CD4-positive, alpha-beta memory T cell (primary cell): ENCODE data around the gene CENPK. TPM values are rescaled to one million over a fixed set of nuclear protein-coding genes. Genes with fewer than 3 reads are reported as not detected.

Experiments
- CTCF ChIA-PET: fragments of 350-600 bp; sonication (Branson Sonifier 250); formaldehyde crosslinking; loops from one replicate; lab custom pipeline; 2021; ENCODE audit warnings: inconsistent platforms; ENCODE audit not compliant: partially characterized antibody; lab: Charles Lee
- POLR2A ChIA-PET: fragments of 350-600 bp; sonication (Branson Sonifier 250); formaldehyde crosslinking; loops from one replicate; lab custom pipeline; 2021; ENCODE audit not compliant: partially characterized antibody; lab: Charles Lee
- DNase-seq, 5 donors: peaks; one replicate each; pipeline versions ENCODE4 v3.0.0 to v3.0.0-alpha.2; 2020 to 2022; ENCODE audit warnings: mixed read lengths in 1 of 5
- H3K27ac ChIP-seq: one replicate; pipeline ENCODE4 v1.7.0; 2013; ENCODE audit warnings: low read depth, low read length
- H3K27me3 ChIP-seq: 2 replicates; pipeline ENCODE4 v1.7.0; 2013; ENCODE audit warnings: mild to moderate bottlenecking, low read length, moderate library complexity; ENCODE audit not compliant: insufficient read depth
- H3K36me3 ChIP-seq: 2 replicates; pipeline ENCODE4 v1.7.0; 2013; ENCODE audit warnings: mild to moderate bottlenecking, low read length, moderate library complexity; ENCODE audit not compliant: insufficient read depth
- H3K4me1 ChIP-seq: 2 replicates; pipeline ENCODE4 v1.7.0; 2013; ENCODE audit warnings: mild to moderate bottlenecking, low read length, moderate library complexity; ENCODE audit not compliant: insufficient read depth
- H3K4me3 ChIP-seq, 2 donors: one replicate each; pipeline ENCODE4 v1.7.0; 2013; ENCODE audit warnings: low read length in 2 of 2, mild to moderate bottlenecking in 1 of 2
- H3K9me3 ChIP-seq, 2 donors: one replicate each; pipeline ENCODE4 v1.7.0; 2013; ENCODE audit warnings: low read length in 2 of 2, control low read depth in 1 of 2; ENCODE audit not compliant: control insufficient read depth in 1 of 2
- H3K27ac Mint-ChIP-seq, 7 donors: one replicate each; pipeline ENCODE4 v1.8.0; 2020 to 2021; ENCODE audit warnings: mixed read lengths in 7 of 7, mild to moderate bottlenecking in 6 of 7, inconsistent platforms in 3 of 7, moderate library complexity in 3 of 7
- H3K27me3 Mint-ChIP-seq, 2 donors: one replicate each; pipeline ENCODE4 v1.8.0; 2020 to 2021; ENCODE audit warnings: mixed read lengths in 2 of 2
- H3K36me3 Mint-ChIP-seq, 2 donors: one replicate each; pipeline ENCODE4 v1.8.0; 2020 to 2021; ENCODE audit warnings: mixed read lengths in 2 of 2, inconsistent platforms in 1 of 2, mild to moderate bottlenecking in 1 of 2
- H3K4me1 Mint-ChIP-seq, 4 donors: one replicate each; pipeline ENCODE4 v1.8.0; 2020 to 2021; ENCODE audit warnings: mixed read lengths in 4 of 4, mild to moderate bottlenecking in 1 of 4
- H3K4me3 Mint-ChIP-seq, 8 donors: one replicate each; pipeline ENCODE4 v1.8.0; 2020 to 2021; ENCODE audit warnings: mixed read lengths in 8 of 8, mild to moderate bottlenecking in 7 of 8, moderate library complexity in 6 of 8, inconsistent platforms in 3 of 8
- H3K9me3 Mint-ChIP-seq, 8 donors: one replicate each; pipeline ENCODE4 v1.8.0; 2020 to 2021; ENCODE audit warnings: mixed read lengths in 8 of 8, mild to moderate bottlenecking in 5 of 8, inconsistent platforms in 3 of 8, moderate library complexity in 1 of 8
- intact Hi-C: fragments of 100-400 bp; cut with micrococcal nuclease; formaldehyde crosslinking; loops from one replicate; pipeline ENCODE4 v1.15.1; 2023
- polyA plus RNA-seq, 2 donors: library from polyadenylated mRNA; unstranded; fragments of 300-500 nt; fragmentation: Illumina TruSeq; gene quantifications; one replicate each; pipeline ENCODE4 v1.2.3, GENCODE V29; 2021
- total RNA-seq, 2 experiments: library from RNA; stranded (reverse); gene quantifications; one replicate each; pipeline ENCODE4 v1.2.3, GENCODE V29; 2021

CENPK gene
- total and polyA plus RNA-seq, 4 experiments from 2014 or later, result 6.7 to 30.7 (median 14.5) TPM

DNA sequence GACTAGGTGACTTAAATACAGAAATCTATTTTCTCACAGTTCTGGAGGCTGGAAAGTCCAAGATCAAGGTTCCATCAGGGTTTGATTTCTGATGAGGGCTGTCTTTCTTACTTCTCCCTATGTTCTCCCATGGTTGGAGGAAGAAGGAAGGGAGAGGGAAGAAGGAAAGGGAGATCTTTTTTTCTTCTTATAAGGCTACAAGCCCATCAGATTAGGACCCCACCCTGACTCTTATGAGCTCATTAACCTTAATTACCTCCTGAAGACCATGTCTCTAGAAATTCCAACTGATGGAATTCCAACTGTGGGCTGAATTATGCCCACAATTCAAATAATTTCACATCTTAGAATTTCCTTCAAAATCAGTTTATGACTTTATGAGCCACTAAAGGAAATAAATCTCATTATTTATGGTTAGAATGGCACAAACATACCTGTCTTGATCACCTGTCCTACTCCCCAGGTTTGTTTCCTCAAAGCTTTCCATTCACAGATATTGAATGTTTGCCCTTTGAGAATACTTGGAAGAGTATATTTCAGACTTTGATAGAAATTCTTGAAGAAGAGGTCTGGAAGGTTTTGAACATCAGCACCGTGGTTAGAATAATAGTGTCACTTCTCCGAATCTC, 7.7 kb upstream of the CENPK start:
- H3K36me3 Mint-ChIP-seq, result peaks cover 33 to 50% of the 10 kb centered on the region in 2 donors
- ChIA-PET POLR2A (interaction anchor here (1.2 kb wide), 1 partner anchor 8 kb away, joined by 3 read pairs; the partner anchor contains the start of genes CENPK and PPWD1), CTCF (no interaction called here)
- no peaks in the 10 kb centered on the region for H3K9me3 Mint-ChIP-seq
- H3K9me3 ChIP-seq, result no peaks in the 10 kb centered on the region
- intact Hi-C loops, result no loop called here
- no peak overlapping the region for H3K4me3 Mint-ChIP-seq
- H3K4me1 Mint-ChIP-seq, result peaks cover 34 to 45% (median 38%) of the 10 kb centered on the region in 4 donors
- H3K4me3 ChIP-seq, result no peak overlapping the region
- H3K4me1 ChIP-seq, result peaks cover 17% of the 10 kb centered on the region
- no peak for DNase-seq
- no peaks in the 10 kb centered on the region for H3K27me3 Mint-ChIP-seq
- H3K27ac ChIP-seq, result no peak overlapping the region
- no peak overlapping the region for H3K27ac Mint-ChIP-seq
- peaks cover 11% of the 10 kb centered on the region for H3K36me3 ChIP-seq
- H3K27me3 ChIP-seq, result no peaks in the 10 kb centered on the region

DNA sequence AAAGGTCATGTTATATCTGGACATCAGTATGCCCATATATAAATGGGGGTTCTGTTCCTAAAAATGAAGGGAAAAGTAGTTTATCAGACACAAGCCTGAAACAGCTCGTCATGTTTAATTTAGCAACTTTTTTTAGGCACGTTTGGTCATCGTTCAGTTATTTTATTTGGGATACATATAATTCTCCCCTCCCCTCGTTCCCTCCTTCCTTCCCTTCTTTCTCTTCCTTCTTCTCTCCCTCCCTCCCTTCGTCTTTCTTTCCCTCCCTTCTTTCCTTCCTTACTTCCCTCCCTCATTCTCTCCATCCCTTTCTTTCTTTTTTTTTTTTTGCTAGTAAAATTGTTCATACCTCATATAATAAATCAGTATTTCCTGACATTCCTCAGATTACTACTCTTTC, 3.5 kb upstream of the CENPK start:
- Histone ChIP-seq H3K9me3 (no peaks in the 10 kb centered on the region), H3K4me3 (no peak overlapping the region), H3K36me3 (peaks cover 11% of the 10 kb centered on the region), H3K27me3 (no peaks in the 10 kb centered on the region), H3K27ac (no peak overlapping the region), H3K4me1 (peaks cover 47% of the 10 kb centered on the region)
- H3K9me3 Mint-ChIP-seq, result no peaks in the 10 kb centered on the region
- no peak for DNase-seq
- H3K4me1 Mint-ChIP-seq, result peaks cover 31 to 57% (median 44%) of the 10 kb centered on the region in 4 donors
- CTCF ChIA-PET, result no interaction called here
- H3K4me3 Mint-ChIP-seq, result peak overlapping the region in 2 of 8 donors; percentile 31 to 48
- intact Hi-C loops, result no loop called here
- peak overlapping the region in 2 of 7 donors; percentile 38 to 75 for H3K27ac Mint-ChIP-seq
- POLR2A ChIA-PET, result interaction anchor here (0.6 kb wide), 1 partner anchor 32 kb away, joined by 4 read pairs; no protein-coding TSS in a partner anchor
- H3K27me3 Mint-ChIP-seq, result no peaks in the 10 kb centered on the region
- H3K36me3 Mint-ChIP-seq, result peaks cover 9 to 34% of the 10 kb centered on the region in 2 donors

- peak overlapping the region; percentile 92 for H3K27ac ChIP-seq
- H3K9me3 ChIP-seq, result no peaks in the 10 kb centered on the region
- H3K27me3 ChIP-seq, result no peaks in the 10 kb centered on the region
- peak in 1 of 5 donors; percentile 9 for DNase-seq
- Mint-ChIP-seq H3K4me1 (peaks cover 32 to 62% (median 44%) of the 10 kb centered on the region in 4 donors), H3K27me3 (no peaks in the 10 kb centered on the region), H3K27ac (peak overlapping the region; percentile 96 to 99 (median 99)), H3K36me3 (peaks cover 7 to 26% of the 10 kb centered on the region in 2 donors), H3K4me3 (peak overlapping the region; percentile 98 to 99 (median 98)), H3K9me3 (no peaks in the 10 kb centered on the region)
- H3K4me3 ChIP-seq, result peak overlapping the region; percentile 73 to 80
- H3K36me3 ChIP-seq, result peaks cover 3% of the 10 kb centered on the region
- ChIA-PET POLR2A (interaction anchor here (0.6 to 4.9 kb wide), 21 partner anchors 14 to 795 kb away, joined by 3 to 70 read pairs (median 8); partner anchors contain the start of genes ADAMTS6, CWC27, ERBIN and NLN), CTCF (interaction anchor here (0.8 to 1.4 kb wide), 4 partner anchors 20 to 795 kb away, joined by 3 to 4 read pairs (median 3); partner anchors contain the start of genes CWC27 and SREK1IP1)
- intact Hi-C loops, result loop anchor here (1.0 to 5.0 kb wide), 7 partner anchors 61 to 795 kb away; partner anchors contain the start of genes CWC27, ERBIN, NLN and SGTB
- peaks cover 59% of the 10 kb centered on the region for H3K4me1 ChIP-seq
These were observed 809 bp upstream of the CENPK start for GRCh38 chr5:65563777-65564176.

DNA sequence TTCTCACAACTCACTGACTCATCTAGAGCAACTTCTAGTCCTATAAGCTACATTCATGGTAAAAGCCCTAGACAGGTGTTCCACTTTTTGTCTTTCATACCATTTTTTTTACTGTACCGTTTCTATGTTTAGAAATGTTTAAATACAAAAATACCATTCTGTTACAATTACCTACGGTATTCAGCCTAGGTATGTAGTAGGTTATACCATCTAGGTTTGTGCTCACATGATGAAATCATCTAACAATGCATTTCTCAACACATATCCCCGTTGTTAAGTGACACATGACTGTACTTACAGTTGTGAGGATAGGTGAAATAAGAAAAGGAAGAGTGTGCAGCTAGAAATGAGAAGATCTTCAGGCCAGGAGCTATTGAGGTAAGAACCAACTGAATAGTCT, 6.2 kb downstream of the CENPK start:
- no peak overlapping the region for H3K27ac Mint-ChIP-seq
- no peak overlapping the region for H3K4me3 Mint-ChIP-seq
- peaks cover 7 to 41% of the 10 kb centered on the region in 2 donors for H3K36me3 Mint-ChIP-seq
- Histone ChIP-seq H3K27me3 (no peaks in the 10 kb centered on the region), H3K4me3 (no peak overlapping the region), H3K36me3 (peaks cover 13% of the 10 kb centered on the region), H3K27ac (no peak overlapping the region), H3K9me3 (no peaks in the 10 kb centered on the region), H3K4me1 (peaks cover 19% of the 10 kb centered on the region)
- DNase-seq, result no peak
- H3K4me1 Mint-ChIP-seq, result peaks cover 0 to 18% (median 10%) of the 10 kb centered on the region in 4 donors
- intact Hi-C loops, result no loop called here
- no peaks in the 10 kb centered on the region for H3K9me3 Mint-ChIP-seq
- ChIA-PET POLR2A (no interaction called here), CTCF (interaction anchor here (1.2 kb wide), 1 partner anchor 17 kb away, joined by 3 read pairs; no protein-coding TSS in a partner anchor)
- no peaks in the 10 kb centered on the region for H3K27me3 Mint-ChIP-seq

DNA sequence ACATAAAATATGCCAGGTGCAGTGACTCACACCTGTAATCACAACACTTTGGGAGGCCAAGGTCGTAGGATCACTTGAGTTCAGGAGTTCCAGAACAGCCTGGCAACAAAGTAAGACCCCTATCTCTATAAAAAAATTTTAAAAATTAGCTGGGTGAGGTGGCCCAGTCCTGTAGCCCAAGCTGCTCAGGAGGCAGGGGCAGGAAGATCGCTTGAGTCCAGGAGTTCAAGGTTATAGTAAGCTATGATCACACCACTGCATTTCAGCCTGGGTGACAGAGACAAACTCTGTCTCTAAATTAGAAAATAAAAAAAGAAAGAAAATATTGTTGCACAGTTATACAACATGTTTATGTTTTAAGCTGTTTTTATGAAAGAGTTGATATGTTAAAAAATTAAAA, 6.8 kb downstream of the CENPK start:
- ChIA-PET CTCF (interaction anchor here (1.2 kb wide), 1 partner anchor 17 kb away, joined by 3 read pairs; no protein-coding TSS in a partner anchor), POLR2A (interaction anchor here (0.7 kb wide), 1 partner anchor 8 kb away, joined by 3 read pairs; no protein-coding TSS in a partner anchor)
- no peaks in the 10 kb centered on the region for H3K27me3 Mint-ChIP-seq
- Histone ChIP-seq H3K9me3 (no peaks in the 10 kb centered on the region), H3K27me3 (no peaks in the 10 kb centered on the region), H3K27ac (no peak overlapping the region), H3K4me3 (no peak overlapping the region), H3K36me3 (peaks cover 13% of the 10 kb centered on the region), H3K4me1 (peaks cover 14% of the 10 kb centered on the region)
- H3K9me3 Mint-ChIP-seq, result no peaks in the 10 kb centered on the region
- peaks cover 0 to 14% (median 7%) of the 10 kb centered on the region in 4 donors for H3K4me1 Mint-ChIP-seq
- no peak overlapping the region for H3K4me3 Mint-ChIP-seq
- no peak overlapping the region for H3K27ac Mint-ChIP-seq
- intact Hi-C loops, result no loop called here
- H3K36me3 Mint-ChIP-seq, result peaks cover 7 to 44% of the 10 kb centered on the region in 2 donors
- DNase-seq, result no peak

GRCh38 chr5:65555287-65555686, 7.7 kb downstream of the CENPK start:
- POLR2A ChIA-PET, result interaction anchor here (2.6 kb wide), 1 partner anchor 8 kb away, joined by 15 read pairs; the partner anchor contains the start of genes CENPK and PPWD1
- Mint-ChIP-seq H3K27me3 (no peaks in the 10 kb centered on the region), H3K4me3 (no peak overlapping the region)

GRCh38 chr5:65553941-65554340, 9.0 kb downstream of the CENPK start:
- peaks cover 22% of the 10 kb centered on the region for H3K36me3 ChIP-seq
- POLR2A ChIA-PET, result interaction anchor here (1.1 to 2.6 kb wide), 2 partner anchors 8 to 9 kb away, joined by 3 to 15 read pairs; partner anchors contain the start of genes CENPK and PPWD1
- no peaks in the 10 kb centered on the region for H3K9me3 Mint-ChIP-seq
- H3K4me3 Mint-ChIP-seq, result no peak overlapping the region
- CTCF ChIA-PET, result no interaction called here
- no peaks in the 10 kb centered on the region for H3K27me3 ChIP-seq
- peaks cover 14 to 57% of the 10 kb centered on the region in 2 donors for H3K36me3 Mint-ChIP-seq
- H3K4me1 Mint-ChIP-seq, result peaks cover 0 to 14% (median 5%) of the 10 kb centered on the region in 4 donors
- no peaks in the 10 kb centered on the region for H3K9me3 ChIP-seq
- no peak for DNase-seq
- H3K27ac Mint-ChIP-seq, result peak overlapping the region in 3 of 7 donors; percentile 1 to 12 (median 11)
- H3K4me1 ChIP-seq, result no peaks in the 10 kb centered on the region
- H3K27me3 Mint-ChIP-seq, result no peaks in the 10 kb centered on the region
- intact Hi-C loops, result no loop called here
- no peak overlapping the region for H3K27ac ChIP-seq
- H3K4me3 ChIP-seq, result no peak overlapping the region

More at GRCh38 chr5:65555287-65555686, 7.7 kb downstream of the CENPK start:
- Histone ChIP-seq H3K4me3 (no peak overlapping the region), H3K36me3 (peaks cover 18% of the 10 kb centered on the region), H3K27me3 (no peaks in the 10 kb centered on the region), H3K9me3 (no peaks in the 10 kb centered on the region), H3K27ac (no peak overlapping the region), H3K4me1 (peaks cover 5% of the 10 kb centered on the region)
- DNase-seq, result no peak
- peak overlapping the region in 1 of 7 donors; percentile 9 for H3K27ac Mint-ChIP-seq
- no peaks in the 10 kb centered on the region for H3K9me3 Mint-ChIP-seq
- CTCF ChIA-PET, result no interaction called here
- H3K36me3 Mint-ChIP-seq, result peaks cover 9 to 51% of the 10 kb centered on the region in 2 donors
- intact Hi-C loops, result no loop called here
- peaks cover 0 to 14% (median 5%) of the 10 kb centered on the region in 4 donors for H3K4me1 Mint-ChIP-seq
